BE2C (cell line): ENCODE results near the gene AGBL4.

ENCODE experiments used
- DNase-seq: peaks from one replicate; pipeline ENCODE4 v3.0.0-alpha.2; 2020
- H3K27me3 ChIP-seq: fragments of 250-450 bp; sonication (Bioruptor Pico); 2 replicates; pipeline ENCODE4 v1.5.1; 2020; ENCODE audit warnings: mild to moderate bottlenecking
- H3K36me3 ChIP-seq: fragments of 250-450 bp; sonication (Bioruptor Pico); 2 replicates; pipeline ENCODE4 v1.5.1; 2020; ENCODE audit warnings: mild to moderate bottlenecking
- H3K4me1 ChIP-seq: fragments of 250-450 bp; sonication (Bioruptor Pico); 2 replicates; pipeline ENCODE4 v1.5.1; 2020
- H3K4me3 ChIP-seq: 2 replicates; pipeline ENCODE4 v1.5.1; 2011; ENCODE audit warnings: low read depth, low read length
- H3K9me3 ChIP-seq: fragments of 250-450 bp; sonication (Bioruptor Pico); 2 replicates; pipeline ENCODE4 v1.5.1; 2020
- CTCF ChIP-seq: IDR thresholded peaks from 2 replicates; pipeline ENCODE4 v1.5.1; 2012; ENCODE audit warnings: mild to moderate bottlenecking, low read depth, low read length

AGBL4 gene

GRCh38 chr1:49252917-49253316 is 770.8 kb downstream of the AGBL4 start:
- H3K27me3 ChIP-seq = no peaks in the 10 kb centered on the region
- no peaks in the 10 kb centered on the region for H3K9me3 ChIP-seq
- H3K36me3 ChIP-seq = no peaks in the 10 kb centered on the region
- TF ChIP-seq CTCF = no peak
- H3K4me3 ChIP-seq = no peak overlapping the region
- H3K4me1 ChIP-seq = no peaks in the 10 kb centered on the region
- DNase-seq = no peak

- H3K27me3 ChIP-seq = no peaks in the 10 kb centered on the region
- no peak for DNase-seq
- 0 out of 2 replicates have a peak, but pooled peaks have one; percentile 8 for TF ChIP-seq CTCF
- no peaks in the 10 kb centered on the region for H3K9me3 ChIP-seq
- H3K4me3 ChIP-seq = no peak overlapping the region
- H3K4me1 ChIP-seq = no peaks in the 10 kb centered on the region
- no peaks in the 10 kb centered on the region for H3K36me3 ChIP-seq
Observed at GRCh38 chr1:49251019-49251784, 772.6 kb downstream of the AGBL4 start.

GRCh38 chr1:49240709-49241221 is 783.0 kb downstream of the AGBL4 start:
- TF ChIP-seq CTCF = no peak
- peak; percentile 16 for DNase-seq
- no peaks in the 10 kb centered on the region for H3K9me3 ChIP-seq
- H3K4me1 ChIP-seq = no peaks in the 10 kb centered on the region; the same call in 1 of the 2 replicates
- no peaks in the 10 kb centered on the region for H3K36me3 ChIP-seq
- H3K27me3 ChIP-seq = no peaks in the 10 kb centered on the region
- H3K4me3 ChIP-seq = no peak overlapping the region

- H3K9me3 ChIP-seq = no peaks in the 10 kb centered on the region
- H3K4me3 ChIP-seq = no peak overlapping the region
- TF ChIP-seq CTCF = no peak
- H3K4me1 ChIP-seq = no peaks in the 10 kb centered on the region
- no peak for DNase-seq
- no peaks in the 10 kb centered on the region for H3K27me3 ChIP-seq
- H3K36me3 ChIP-seq = no peaks in the 10 kb centered on the region
Observed at GRCh38 chr1:49234988-49235387, 788.8 kb downstream of the AGBL4 start.

GRCh38 chr1:49229555-49229954 is 794.2 kb downstream of the AGBL4 start:
- DNase-seq = peak; percentile 26
- no peaks in the 10 kb centered on the region for H3K27me3 ChIP-seq
- H3K9me3 ChIP-seq = no peaks in the 10 kb centered on the region
- no peak overlapping the region for H3K4me3 ChIP-seq
- TF ChIP-seq CTCF = peak; percentile 35
- no peaks in the 10 kb centered on the region for H3K36me3 ChIP-seq
- H3K4me1 ChIP-seq = no peaks in the 10 kb centered on the region

GRCh38 chr1:49226758-49227157 is 797.0 kb downstream of the AGBL4 start:
- DNase-seq = no peak
- no peak for TF ChIP-seq CTCF
- H3K9me3 ChIP-seq = no peaks in the 10 kb centered on the region

More at GRCh38 chr1:49226758-49227157, 797.0 kb downstream of the AGBL4 start:
- H3K36me3 ChIP-seq = no peaks in the 10 kb centered on the region
- H3K4me3 ChIP-seq = no peak overlapping the region
- H3K4me1 ChIP-seq = no peaks in the 10 kb centered on the region
- no peaks in the 10 kb centered on the region for H3K27me3 ChIP-seq
